Femur (tissue), 1 donor: ENCODE data around the gene PTPRN2.
"Not testable (repeated sequence)": the region's sequence is repeated elsewhere in the genome, so short reads cannot be mapped to it uniquely, and the experiment has no call there.

ENCODE experiments used
- DNase-seq: peaks from one replicate; pipeline ENCODE4 v3.0.0-alpha.2; 2017

Gene PTPRN2

DNA sequence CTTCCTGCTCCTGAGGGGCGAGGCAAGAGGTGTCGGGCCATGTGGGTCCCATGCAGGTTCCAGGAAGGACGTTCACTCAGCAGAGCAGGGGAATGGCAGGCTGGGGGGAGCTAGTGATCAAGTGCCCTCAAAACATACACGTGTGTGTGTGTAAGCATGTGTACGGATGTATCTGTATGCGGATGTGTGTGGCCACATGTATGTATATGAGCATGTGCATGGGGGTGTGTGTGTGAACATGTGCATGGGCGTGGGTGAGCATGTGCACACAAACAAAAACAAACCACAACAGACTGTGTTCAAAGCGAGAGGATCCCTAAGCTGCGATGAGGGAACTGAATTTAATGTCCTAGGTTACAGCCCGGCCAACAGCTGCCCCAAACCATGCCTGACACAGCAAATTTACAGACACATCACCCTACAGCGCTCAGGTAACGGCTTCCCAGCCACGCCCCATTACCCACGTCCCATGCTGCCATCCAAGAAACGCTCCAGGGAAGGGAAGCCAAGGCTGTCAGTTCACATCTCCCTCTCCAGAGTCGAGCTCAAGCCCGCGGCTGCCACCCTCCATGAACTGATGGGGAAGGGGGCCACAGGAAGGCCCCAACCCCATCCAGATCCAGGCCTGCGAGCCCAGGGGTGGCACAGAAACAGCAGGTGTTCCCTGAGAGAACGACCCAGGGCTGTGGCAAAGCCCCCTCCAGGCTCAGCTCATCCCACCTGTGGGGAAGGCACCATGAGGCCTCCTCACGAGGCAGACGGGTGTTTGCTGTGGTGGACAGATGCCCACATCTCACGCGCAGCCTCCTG, 56.6 kb downstream of the PTPRN2 start:
- DNase-seq = no peak

DNA sequence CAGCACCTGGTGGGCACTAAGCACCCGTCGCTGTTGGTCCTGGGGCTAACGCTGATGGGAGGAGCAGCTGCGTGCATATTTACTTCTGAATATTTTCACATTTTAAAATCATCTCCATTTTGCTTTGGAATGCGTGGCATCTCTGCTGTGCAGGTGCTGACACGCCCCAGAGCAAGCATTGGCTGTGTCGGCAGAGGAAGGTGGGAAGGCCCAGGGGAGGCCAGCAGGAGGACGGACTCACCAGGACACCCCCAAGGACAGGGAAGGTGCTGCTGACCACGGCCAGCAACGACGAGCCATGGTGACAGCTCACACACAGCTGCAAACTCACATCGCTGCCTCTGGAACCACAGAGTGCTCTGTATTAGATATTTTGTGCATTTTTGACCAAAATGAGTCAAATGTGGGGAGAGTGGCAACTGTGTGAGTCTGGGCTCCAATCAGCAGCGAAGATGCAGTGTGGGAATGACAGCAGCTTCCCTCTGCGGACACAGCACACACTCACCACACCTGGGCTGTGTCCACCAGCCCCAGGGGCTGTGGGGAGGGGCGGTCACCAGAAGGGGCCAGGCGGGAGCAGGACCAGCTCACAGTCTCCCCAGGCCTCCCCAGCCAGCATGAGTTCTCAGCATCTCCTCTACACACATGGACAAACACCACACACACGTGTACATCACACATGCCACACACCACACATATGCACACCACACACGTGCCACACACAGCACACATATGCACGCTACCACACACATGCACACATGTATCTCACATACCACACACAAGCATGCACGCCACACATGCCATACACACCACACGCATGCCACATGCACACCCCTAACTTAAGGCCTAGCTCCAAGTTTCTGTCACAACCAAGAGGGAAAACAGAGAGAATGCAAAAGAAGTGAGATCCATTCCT, 58.2 kb downstream of the PTPRN2 start:
- no peak for DNase-seq

DNA sequence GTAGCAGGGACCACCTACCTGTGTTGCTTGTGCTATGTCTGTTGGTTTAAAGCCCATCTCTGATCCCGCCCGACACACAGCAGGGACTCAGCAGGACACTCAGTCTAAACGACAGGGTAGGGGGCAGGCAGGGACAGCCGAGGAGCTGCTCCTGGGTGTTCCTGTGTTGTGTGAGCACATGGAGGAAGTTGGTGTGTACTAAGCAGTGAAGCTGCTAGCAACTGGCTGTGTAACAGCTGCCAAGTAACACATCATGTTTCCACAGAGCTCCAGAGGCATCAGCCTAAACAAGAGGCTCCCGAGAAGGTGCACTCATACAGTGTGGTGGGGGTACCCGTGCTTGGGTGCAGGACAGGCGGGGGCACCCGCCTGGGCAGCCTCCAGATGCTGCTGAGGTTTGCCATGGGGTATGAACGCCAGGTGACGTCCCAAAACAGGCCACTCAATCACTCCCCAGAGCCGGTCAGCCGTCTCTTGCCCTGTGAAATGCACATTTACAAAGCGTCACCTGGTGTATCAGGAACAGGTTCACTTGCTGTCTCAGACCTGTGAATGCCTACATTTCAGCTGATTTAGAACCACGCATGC, 59.6 kb downstream of the PTPRN2 start:
- DNase-seq = no peak

DNA sequence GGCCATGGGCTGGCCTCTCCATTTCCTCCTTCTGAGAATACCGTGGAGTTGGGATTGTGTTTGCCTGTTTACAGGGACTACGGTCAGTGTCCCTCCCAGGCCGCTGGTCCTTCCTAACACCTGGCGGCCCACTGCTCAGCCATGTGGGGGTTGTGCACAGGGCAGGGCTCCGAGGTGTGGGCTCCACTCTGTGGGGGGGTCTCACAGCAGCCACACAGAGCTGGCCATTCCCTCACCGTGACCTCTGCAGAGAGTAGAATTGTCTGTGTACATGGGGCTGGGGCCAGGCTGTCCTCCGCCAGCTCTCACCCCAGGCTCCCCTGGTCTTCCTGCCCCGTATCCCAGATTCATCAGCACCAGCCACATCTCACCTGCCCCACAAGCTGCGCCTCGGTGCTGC, 60.1 kb downstream of the PTPRN2 start:
- no peak for DNase-seq

DNA sequence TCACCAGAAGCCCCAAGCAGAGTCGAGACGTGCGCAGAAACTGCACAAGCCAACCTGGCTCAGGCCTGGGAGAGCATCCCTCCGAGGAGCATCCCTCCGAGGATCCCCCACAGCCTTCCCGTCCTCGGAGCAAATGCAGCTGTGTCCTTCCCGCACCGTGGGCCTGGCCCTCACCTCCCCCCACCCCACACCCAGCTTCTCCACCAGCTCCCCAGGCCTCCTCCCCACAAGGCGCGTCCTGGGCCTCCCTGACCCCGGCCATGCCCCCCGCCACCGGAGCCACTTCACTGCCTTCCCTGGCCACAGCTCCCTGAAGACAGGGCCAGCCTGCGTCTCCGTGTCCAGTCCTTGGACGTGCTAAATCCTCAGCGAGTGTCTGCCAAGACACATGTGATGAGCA, 60.6 kb downstream of the PTPRN2 start:
- no peak for DNase-seq

DNA sequence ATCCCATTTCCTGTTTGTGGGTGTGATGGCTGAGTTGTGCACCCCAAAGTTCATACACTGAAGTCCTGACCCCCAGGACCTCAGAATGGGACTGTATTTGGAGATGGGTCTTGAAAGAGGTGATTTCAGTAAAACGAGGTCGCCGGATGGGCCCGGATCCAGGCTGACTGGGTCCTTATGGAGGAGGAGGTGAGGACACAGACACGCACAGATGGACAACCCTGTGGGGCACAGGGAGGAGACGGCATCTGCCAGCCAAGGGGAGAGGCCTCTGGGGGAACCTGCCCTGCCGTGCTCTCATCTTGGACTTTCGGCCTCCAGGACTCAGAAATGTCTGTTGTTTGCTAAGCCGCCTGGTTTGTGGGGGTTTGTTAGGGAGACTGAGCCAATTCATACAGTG, 61.1 kb downstream of the PTPRN2 start:
- DNase-seq = no peak

DNA sequence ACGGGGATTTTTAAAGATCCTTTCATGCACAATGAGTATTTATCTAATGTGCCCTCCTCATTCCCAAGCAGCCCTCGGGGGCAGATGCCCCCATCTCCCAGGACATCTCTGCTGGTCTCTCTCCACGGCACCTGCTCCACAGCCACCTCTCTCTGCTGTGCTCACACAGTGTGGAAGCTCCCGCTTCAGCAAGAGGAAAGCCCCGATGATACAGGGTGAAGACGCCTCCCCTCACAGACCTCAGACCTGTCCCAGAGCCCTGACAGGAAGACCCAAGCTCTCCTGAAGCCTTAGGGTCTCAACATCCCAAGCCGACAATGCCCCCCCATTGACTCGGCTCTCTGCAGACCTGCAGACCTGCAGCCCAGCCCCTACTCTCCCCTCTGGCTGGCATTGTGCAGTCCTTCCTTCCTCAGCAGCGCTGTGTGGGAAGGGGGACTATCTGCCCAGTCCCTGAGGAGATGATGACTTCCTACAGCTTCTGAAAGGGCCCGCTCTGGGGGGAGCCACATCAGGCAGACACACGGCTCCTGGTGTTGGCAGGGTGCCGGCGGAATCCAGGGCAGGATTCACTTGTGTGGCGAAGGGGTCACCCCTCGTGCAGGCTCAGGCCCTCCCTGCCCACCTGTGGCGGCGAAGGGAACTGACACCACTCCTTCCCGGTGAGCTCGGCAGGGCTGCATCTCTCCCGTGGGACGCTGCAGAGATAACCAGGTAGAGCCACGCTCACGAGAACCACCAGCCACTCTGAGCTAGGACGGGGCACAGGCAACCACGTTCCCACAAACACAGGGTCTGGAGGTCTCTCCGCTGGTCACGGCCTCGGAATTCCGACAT, 61.8 kb downstream of the PTPRN2 start:
- no peak for DNase-seq

DNA sequence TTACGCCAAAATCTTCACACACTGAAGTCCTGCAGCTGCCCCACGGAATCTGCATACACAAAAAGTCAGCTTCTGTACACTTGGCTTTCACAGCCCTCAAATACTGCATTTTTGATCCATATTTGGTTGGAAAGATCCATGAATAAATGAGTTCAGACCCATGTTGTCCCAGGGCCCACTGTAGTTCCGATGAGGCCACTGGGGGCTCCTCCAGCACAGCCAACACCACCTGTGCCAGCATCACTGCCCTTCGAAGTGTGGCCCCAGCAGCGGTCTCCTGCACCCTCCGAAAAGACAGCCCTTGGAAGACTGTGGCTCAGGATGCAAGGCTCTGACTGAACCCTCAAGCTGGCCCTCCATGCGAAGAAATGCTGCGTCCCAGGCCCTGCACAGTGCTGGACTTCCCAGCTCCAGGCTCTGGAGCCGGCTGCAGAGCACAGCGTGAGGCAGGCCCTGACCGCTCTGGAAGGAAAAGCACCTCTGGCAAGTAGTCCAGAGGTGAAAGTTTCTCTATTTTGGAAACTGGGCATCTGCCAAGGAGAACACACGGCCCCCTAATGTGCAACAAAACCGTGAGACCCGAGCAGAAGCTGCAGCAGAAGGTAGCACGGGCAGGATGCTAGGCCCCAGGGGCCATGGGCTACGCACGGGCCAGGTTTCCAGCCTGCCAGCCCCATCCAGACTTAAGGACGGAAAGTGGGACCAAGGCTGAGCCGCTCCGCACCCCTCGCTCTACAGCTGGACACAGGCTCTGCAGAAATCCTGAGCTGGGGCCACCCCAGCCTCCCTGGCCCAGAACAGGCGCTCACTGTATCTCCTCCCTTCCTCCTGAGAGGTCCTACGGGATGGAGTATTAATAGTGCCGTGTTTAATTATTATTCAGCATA, 62.6 kb downstream of the PTPRN2 start:
- no peak for DNase-seq

DNA sequence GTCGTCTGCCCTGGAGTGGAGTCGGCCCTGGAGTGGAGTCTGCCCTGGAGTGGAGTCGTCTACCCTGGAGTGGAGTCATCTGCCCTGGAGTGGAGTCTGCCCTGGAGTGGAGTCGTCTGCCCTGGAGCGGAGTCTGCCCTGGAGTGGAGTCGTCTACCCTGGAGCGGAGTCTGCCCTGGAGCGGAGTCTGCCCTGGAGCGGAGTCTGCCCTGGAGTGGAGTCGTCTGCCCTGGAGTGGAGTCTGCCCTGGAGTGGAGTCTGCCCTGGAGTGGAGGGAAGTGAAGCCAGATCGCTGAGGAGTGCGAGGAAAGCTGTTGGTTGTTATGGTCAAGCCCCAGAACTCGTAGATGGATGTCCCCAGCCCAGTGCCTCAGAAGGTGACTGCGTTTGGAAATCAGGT, 63.3 kb downstream of the PTPRN2 start:
- DNase-seq = not testable (repeated sequence)

DNA sequence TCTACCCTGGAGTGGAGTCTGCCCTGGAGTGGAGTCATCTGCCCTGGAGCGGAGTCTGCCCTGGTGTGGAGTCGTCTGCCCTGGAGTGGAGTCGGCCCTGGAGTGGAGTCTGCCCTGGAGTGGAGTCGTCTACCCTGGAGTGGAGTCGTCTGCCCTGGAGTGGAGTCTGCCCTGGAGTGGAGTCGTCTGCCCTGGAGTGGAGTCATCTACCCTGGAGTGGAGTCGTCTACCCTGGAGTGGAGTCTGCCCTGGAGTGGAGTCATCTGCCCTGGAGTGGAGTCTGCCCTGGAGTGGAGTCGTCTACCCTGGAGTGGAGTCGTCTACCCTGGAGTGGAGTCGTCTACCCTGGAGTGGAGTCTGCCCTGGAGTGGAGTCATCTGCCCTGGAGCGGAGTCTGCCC, 63.7 kb downstream of the PTPRN2 start:
- DNase-seq = not testable (repeated sequence)

DNA sequence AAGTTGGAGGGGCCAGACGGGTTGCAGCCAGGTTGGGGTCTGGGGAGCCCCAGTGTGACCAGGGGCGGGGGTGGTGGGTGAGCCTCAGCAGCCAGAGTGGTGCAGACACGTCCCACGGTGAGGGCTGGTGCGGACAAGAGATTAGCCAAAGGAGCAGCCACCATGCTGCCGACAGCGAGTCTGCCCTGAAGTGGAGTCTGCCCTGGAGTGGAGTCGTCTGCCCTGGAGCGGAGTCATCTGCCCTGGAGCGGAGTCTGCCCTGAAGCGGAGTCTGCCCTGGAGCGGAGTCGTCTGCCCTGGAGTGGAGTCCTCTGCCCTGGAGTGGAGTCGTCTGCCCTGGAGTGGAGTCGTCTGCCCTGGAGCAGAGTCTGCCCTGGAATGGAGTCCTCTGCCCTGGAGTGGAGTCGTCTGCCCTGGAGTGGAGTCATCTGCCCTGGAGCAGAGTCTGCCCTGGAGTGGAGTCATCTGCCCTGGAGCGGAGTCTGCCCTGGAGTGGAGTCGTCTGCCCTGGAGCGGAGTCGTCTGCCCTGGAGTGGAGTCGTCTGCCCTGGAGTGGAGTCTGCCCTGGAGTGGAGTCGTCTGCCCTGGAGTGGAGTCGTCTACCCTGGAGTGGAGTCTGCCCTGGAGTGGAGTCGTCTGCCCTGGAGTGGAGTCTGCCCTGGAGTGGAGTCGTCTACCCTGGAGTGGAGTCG, 64.3 kb downstream of the PTPRN2 start:
- DNase-seq = not testable (repeated sequence)

DNA sequence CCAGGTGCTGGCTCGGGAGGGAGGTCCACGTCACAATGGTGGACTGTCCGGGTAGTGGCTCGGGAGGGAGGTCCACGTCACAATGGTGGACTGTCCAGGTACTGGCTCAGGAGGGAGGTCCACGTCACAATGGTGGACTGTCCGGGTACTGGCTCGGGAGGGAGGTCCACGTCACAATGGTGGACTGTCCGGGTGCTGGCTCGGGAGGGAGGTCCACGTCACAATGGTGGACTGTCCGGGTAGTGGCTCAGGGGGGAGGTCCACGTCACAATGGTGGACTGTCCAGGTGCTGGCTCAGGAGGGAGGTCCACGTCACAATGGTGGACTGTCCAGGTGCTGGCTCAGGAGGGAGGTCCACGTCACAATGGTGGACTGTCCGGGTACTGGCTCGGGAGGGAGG, 65.8 kb downstream of the PTPRN2 start:
- not testable (repeated sequence) for DNase-seq

DNA sequence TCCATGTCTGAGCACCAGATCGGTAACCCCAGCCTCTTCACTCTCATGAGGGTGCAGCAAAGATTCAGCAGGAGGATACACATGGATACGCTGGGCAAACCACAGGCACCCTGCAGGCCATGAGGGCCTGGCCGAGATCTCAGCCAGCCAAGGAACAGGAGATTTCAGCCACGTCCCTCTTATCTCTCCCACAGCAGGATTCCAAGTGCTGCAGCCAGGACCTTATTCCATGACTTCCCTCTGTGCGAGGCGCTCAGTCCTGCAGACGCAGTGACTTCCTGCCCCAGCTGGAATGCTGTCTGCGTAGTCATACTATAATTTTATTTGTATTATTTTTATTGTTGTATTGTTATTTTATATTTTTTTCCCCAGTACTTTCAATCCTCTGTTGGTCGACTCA, 66.8 kb downstream of the PTPRN2 start:
- no peak for DNase-seq

DNA sequence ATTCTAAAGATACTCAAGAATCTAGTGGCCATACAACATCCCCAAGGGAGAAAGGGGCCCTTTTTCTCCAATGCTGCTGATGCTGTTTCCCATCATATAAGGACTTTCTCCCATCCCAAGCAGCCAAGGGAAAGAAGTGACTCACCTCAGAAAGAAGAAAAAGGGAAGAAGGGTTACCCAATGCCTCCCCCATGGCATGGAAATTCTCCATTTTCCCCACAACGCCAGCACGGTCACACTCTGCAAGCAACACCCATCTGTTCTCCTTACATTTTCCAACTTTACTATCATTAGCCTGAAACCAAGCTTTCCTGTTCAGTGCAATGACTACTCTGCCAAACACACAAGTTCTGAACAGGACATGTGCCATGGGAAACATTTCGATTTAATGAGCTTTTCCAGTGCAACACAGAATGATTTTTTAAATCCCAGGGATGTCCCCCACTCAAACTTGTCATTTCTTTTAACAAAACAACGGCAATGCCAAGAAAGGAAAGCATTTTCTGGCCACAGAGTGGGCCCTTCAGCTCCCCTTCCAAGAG, 67.9 kb downstream of the PTPRN2 start:
- no peak for DNase-seq

DNA sequence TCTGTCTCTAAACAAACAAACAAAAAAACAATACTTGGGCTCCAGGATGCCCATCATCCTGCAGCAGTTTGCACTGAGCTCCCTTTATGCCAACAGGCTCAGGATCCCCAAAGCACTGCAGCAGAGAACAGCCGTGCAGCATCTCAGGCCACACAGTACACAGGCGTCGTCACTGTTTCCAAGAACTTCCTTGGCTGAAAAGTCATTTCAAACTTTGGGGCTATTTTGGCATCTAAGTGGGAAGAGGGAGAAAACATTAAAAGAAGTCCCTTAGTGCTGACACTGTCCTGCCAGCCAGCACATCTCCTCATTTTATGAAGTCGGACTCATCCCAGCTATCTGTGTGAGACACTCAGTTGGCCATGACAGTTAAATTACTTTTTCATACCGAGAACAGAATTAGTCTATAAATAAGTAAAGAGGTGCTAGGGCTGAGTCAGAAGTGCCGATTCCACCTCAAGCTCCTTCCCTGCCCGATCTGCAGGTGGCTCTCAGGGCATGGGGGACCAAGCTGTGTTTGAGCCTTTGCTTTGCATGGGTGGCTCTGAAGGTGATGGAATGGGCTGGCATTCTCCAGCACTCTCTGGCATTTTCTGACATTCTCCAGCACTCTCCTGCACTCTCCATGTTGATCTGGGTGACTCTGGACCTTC, 68.5 kb downstream of the PTPRN2 start:
- no peak for DNase-seq

DNA sequence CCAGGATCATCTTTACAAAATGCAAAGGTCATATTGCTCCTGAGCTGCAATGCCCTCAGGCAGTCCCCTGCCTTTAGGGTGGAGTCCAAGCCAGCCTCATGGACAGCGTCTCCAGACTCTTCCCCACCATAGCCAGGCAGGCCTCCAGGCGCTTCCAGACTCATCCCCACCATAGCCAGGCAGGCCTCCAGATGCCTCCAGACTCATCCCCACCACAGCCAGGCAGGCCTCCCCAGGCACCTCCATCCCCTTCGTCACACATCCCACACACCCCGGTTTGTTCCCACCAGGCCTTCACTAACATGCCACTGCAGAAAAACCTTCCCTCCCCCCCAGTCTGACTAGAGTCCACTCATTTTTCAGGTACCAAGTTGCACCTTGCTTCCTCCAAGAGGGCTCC, 70.1 kb downstream of the PTPRN2 start:
- DNase-seq = no peak

DNA sequence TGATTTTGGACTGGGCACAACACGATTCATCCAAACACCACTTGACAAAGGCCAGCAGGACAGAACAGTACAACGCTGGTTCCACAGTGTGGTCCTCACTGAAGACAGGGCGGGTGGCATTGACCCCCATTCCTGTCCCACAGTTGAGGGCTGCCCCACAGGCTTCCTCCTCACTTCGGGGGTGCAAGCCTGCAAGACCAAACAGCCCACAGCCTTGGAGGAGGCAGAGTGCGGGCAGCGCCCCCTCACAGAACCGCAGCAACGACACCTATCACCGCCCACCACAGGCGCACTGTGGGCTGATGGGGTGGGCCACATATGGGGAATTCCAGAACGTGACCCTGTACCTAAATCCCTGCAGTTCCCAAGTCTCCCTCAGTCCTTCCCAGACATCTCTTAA, 70.6 kb downstream of the PTPRN2 start:
- no peak for DNase-seq

DNA sequence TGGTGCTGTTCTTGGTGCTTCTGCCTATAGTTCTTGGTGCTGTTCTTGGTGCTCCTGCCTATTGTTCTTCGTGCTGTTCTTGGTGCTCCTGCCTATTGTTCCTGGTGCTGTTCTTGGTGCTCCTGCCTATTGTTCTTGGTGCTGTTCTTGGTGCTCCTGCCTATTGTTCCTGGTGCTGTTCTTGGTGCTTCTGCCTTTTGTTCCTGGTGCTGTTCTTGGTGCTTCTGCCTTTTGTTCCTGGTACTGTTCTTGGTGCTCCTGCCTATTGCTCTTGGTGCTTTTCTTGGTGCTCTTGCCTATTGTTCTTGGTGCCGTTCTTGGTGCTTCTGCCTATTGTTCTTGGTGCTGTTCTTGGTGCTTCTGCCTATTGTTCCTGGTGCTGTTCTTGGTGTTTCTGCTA, 71.1 kb downstream of the PTPRN2 start:
- DNase-seq = no peak

DNA sequence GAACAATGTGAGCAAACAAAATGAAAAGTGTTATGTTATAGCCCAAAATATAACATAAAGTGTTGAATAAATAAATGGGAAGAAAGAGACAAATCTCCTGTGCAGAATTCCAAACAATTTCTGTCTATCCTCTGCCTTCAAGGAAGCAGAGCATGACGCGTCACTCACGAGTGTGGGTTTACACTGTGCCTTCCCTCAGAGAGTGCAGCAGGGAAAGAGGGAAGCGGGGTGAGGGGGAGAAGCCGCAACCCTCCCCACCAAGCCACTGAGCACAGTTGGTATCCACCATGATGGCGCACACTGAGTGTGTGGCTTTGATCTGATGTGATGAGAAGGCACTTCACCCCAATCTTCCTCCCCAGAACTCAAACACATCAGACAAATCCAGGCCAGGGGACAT, 74.8 kb downstream of the PTPRN2 start:
- no peak for DNase-seq

DNA sequence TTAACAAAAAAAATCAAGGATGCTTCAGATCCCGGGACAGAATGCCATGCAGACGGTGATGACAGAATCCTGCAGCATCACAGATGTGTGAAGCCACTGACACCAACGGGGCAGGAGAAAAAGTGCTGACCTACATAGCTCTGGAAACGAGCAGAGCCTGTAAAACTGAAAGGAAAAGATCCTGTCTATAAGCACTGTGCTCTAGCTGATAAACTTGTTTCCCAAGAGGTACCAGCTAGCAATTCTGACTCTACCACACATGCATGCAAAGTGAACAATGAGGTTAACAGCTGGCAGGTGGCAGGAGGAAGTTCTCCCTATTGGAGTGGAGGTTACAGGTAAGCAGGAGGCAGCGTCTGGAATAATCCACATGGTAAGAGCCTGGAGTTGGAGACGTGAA, 75.6 kb downstream of the PTPRN2 start:
- DNase-seq = no peak
